ENCODE measurements around the gene SLC35E3. TPM values are rescaled to one million over a fixed set of nuclear protein-coding genes. Genes with fewer than 3 reads are reported as not detected.
A peak's percentile ranks its signal among the peaks of the same experiment; 100 is the strongest.

The SLC35E3 gene
- total and polyA plus RNA-seq, 2 of the 13 experiments (the other 11 are each of a cell fraction or from before 2014, with no cell fraction given) = 13.0 to 22.1 TPM

GRCh38 chr12:68804657-68805591, 58.9 kb downstream of the SLC35E3 start (continued):
- 0 out of 2 replicates have a peak, but pooled peaks have one; percentile 7 for TF ChIP-seq ARID3A (IDR thresholded peaks at IDR 0.05; ENCODE audit: low read depth, low read length)
- TF ChIP-seq NFE2 (CRISPR knock-in tag; IDR thresholded peaks at IDR 0.05) = no peak
- no peak for TF ChIP-seq ZNF33A (CRISPR knock-in tag; IDR thresholded peaks at IDR 0.05; ENCODE audit: borderline replicate concordance)
- no peak for TF ChIP-seq RFXAP (CRISPR knock-in tag; IDR thresholded peaks at IDR 0.05; ENCODE audit: borderline replicate concordance)
- TF ChIP-seq, protein P1, sequence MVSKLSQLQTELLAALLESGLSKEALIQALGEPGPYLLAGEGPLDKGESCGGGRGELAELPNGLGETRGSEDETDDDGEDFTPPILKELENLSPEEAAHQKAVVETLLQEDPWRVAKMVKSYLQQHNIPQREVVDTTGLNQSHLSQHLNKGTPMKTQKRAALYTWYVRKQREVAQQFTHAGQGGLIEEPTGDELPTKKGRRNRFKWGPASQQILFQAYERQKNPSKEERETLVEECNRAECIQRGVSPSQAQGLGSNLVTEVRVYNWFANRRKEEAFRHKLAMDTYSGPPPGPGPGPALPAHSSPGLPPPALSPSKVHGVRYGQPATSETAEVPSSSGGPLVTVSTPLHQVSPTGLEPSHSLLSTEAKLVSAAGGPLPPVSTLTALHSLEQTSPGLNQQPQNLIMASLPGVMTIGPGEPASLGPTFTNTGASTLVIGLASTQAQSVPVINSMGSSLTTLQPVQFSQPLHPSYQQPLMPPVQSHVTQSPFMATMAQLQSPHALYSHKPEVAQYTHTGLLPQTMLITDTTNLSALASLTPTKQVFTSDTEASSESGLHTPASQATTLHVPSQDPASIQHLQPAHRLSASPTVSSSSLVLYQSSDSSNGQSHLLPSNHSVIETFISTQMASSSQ (IDR thresholded peaks at IDR 0.05; ENCODE audit: low read depth) = 0 out of 2 replicates have a peak, but pooled peaks have one; percentile 34
- TF ChIP-seq, protein P1 (CRISPR knock-in tag; IDR thresholded peaks at IDR 0.05; ENCODE audit: borderline replicate concordance) = peak; percentile 80
- TF ChIP-seq HES4 (CRISPR knock-in tag; IDR thresholded peaks at IDR 0.05; ENCODE audit: borderline replicate concordance) = 0 out of 2 replicates have a peak, but pooled peaks have one; percentile 58
- TF ChIP-seq RFX3 (CRISPR knock-in tag; IDR thresholded peaks at IDR 0.05) = no peak
- TF ChIP-seq PRDM10 (CRISPR knock-in tag; IDR thresholded peaks at IDR 0.05; ENCODE audit: low read depth) = peak; percentile 97
- TF ChIP-seq ZSCAN9 (CRISPR knock-in tag; IDR thresholded peaks at IDR 0.05; ENCODE audit: borderline replicate concordance) = 0 out of 2 replicates have a peak, but pooled peaks have one; percentile 21
- no peak for TF ChIP-seq BATF2 (CRISPR knock-in tag; IDR thresholded peaks at IDR 0.05)
- 0 out of 2 replicates have a peak, but pooled peaks have one; percentile 77 for TF ChIP-seq ZNF691 (CRISPR knock-in tag; IDR thresholded peaks at IDR 0.05; ENCODE audit: borderline replicate concordance, low read depth)
- no peak for TF ChIP-seq HNRNPH1 (optimal IDR thresholded peaks at IDR 0.05; ENCODE audit: low read depth, low read length)

Data from HepG2 (cell line).